HG03064 (cell line): ENCODE results near the gene TAS1R3.

ENCODE experiments used
- ATAC-seq: cut with Tn5 transposase; IDR thresholded peaks from one replicate; pipeline ENCODE4 v1.9.1; 2021; ENCODE audit warnings: low read depth; ENCODE audit not compliant: unreplicated experiment

The TAS1R3 gene

GRCh38 chr1:1335792-1336248 is 4.7 kb downstream of the TAS1R3 start:
- ATAC-seq = no peak

GRCh38 chr1:1336446-1336845 is 5.4 kb downstream of the TAS1R3 start:
- ATAC-seq = no peak

- ATAC-seq = no peak
Measured at GRCh38 chr1:1336931-1337792, 6.1 kb downstream of the TAS1R3 start.

- ATAC-seq = no peak
Measured at GRCh38 chr1:1337793-1338147, 6.7 kb downstream of the TAS1R3 start.

- no peak for ATAC-seq
Measured at GRCh38 chr1:1338278-1338677, 7.2 kb downstream of the TAS1R3 start.

- ATAC-seq = no peak
Measured at GRCh38 chr1:1340185-1340584, 9.1 kb downstream of the TAS1R3 start.

GRCh38 chr1:1340791-1341548 is 9.9 kb downstream of the TAS1R3 start:
- no peak for ATAC-seq

- ATAC-seq = no peak
Measured at GRCh38 chr1:1341549-1342021, 10.5 kb downstream of the TAS1R3 start.

- ATAC-seq = no peak
Measured at GRCh38 chr1:1342061-1342562, 11.0 kb downstream of the TAS1R3 start.

GRCh38 chr1:1342584-1343115 is 11.6 kb downstream of the TAS1R3 start:
- ATAC-seq = no peak

GRCh38 chr1:1343811-1344421 is 12.8 kb downstream of the TAS1R3 start:
- ATAC-seq = no peak

- ATAC-seq = no peak
Measured at GRCh38 chr1:1344655-1345361, 13.7 kb downstream of the TAS1R3 start.

- ATAC-seq = no peak
Measured at GRCh38 chr1:1345384-1345783, 14.3 kb downstream of the TAS1R3 start.

- ATAC-seq = no peak
Measured at GRCh38 chr1:1345860-1346500, 14.9 kb downstream of the TAS1R3 start.

- no peak for ATAC-seq
Measured at GRCh38 chr1:1346501-1346890, 15.4 kb downstream of the TAS1R3 start.

GRCh38 chr1:1347026-1347595 is 16.0 kb downstream of the TAS1R3 start:
- ATAC-seq = no peak

GRCh38 chr1:1347663-1348419 is 16.8 kb downstream of the TAS1R3 start:
- no peak for ATAC-seq

GRCh38 chr1:1348420-1349255 is 17.6 kb downstream of the TAS1R3 start:
- peak; percentile 22 for ATAC-seq
